GM23338 (cell line): ENCODE measurements around the gene SORBS2.

Experiments used
- CREB1 ChIP-seq: fragments of 250-450 bp; sonication (Bioruptor Pico); IDR thresholded peaks from 2 replicates; pipeline ENCODE4 v1.5.0; 2020; ENCODE audit warnings: low read depth, mild to moderate bottlenecking, moderate library complexity
- EZH2 ChIP-seq: fragments of 200-600 bp; sonication (generic); IDR thresholded peaks from one replicate; pipeline ENCODE4 v1.8.0; 2017; ENCODE audit warnings: antibody characterized with exemption, mild to moderate bottlenecking, low read depth; ENCODE audit not compliant: unreplicated experiment
- EZH2phosphoT487 ChIP-seq: fragments of 200-600 bp; sonication (generic); IDR thresholded peaks from one replicate; pipeline ENCODE4 v1.8.1; 2018; ENCODE audit warnings: antibody characterized with exemption; ENCODE audit not compliant: unreplicated experiment
- JUNB ChIP-seq: IDR thresholded peaks from one replicate; pipeline ENCODE4 v1.6.1; 2016; ENCODE audit warnings: antibody characterized with exemption; ENCODE audit not compliant: unreplicated experiment
- NANOG ChIP-seq: IDR thresholded peaks from 2 replicates; pipeline ENCODE4 v1.6.1; 2016; ENCODE audit warnings: antibody characterized with exemption, borderline replicate concordance
- POLR2AphosphoS5 ChIP-seq: IDR thresholded peaks from 2 replicates; pipeline ENCODE4 v1.6.1; 2016; ENCODE audit warnings: antibody characterized with exemption, low read depth
- ZNF331 ChIP-seq: fragments of 250-450 bp; sonication (Bioruptor Pico); IDR thresholded peaks from 2 replicates; pipeline ENCODE4 v1.5.0; 2020; ENCODE audit warnings: low read depth, mild to moderate bottlenecking, moderate library complexity
- TF ChIP-seq, protein P1 (sequence below): IDR thresholded peaks from one replicate; pipeline ENCODE4 v1.6.1; 2018; ENCODE audit warnings: antibody characterized with exemption; ENCODE audit not compliant: unreplicated experiment
- TF ChIP-seq, protein P2 (sequence below), 2 experiments: fragments of 200-600 bp in 1 of 2; sonication (generic) in 1 of 2; conservative IDR thresholded peaks; 2 replicates each; pipeline versions ENCODE4 v1.5.1 to v1.6.1; 2016 to 2017; ENCODE audit warnings: antibody characterized with exemption in 2 of 2, low read depth in 2 of 2, mild to moderate bottlenecking in 2 of 2, moderate library complexity in 1 of 2

DNA sequence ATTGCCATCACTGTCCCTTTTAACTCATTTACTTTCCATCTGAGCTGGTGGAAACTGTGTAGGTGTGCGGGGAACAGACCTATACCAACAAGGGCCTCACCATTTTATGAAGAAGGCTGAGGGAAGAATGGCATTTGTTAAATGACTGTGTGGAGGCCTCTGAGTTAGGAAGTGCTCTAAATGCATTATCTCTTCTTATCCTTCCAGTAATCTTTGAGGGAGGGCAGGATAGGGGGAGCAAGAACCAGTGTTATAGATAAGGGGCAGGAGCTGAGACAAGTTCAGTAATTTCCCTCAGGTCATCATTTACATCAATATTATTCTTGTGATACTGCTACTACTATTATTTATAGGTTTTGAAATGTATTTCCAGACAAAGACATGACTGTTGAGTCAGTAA, 154.3 kb downstream of the SORBS2 start:
- TF ChIP-seq, protein P1, sequence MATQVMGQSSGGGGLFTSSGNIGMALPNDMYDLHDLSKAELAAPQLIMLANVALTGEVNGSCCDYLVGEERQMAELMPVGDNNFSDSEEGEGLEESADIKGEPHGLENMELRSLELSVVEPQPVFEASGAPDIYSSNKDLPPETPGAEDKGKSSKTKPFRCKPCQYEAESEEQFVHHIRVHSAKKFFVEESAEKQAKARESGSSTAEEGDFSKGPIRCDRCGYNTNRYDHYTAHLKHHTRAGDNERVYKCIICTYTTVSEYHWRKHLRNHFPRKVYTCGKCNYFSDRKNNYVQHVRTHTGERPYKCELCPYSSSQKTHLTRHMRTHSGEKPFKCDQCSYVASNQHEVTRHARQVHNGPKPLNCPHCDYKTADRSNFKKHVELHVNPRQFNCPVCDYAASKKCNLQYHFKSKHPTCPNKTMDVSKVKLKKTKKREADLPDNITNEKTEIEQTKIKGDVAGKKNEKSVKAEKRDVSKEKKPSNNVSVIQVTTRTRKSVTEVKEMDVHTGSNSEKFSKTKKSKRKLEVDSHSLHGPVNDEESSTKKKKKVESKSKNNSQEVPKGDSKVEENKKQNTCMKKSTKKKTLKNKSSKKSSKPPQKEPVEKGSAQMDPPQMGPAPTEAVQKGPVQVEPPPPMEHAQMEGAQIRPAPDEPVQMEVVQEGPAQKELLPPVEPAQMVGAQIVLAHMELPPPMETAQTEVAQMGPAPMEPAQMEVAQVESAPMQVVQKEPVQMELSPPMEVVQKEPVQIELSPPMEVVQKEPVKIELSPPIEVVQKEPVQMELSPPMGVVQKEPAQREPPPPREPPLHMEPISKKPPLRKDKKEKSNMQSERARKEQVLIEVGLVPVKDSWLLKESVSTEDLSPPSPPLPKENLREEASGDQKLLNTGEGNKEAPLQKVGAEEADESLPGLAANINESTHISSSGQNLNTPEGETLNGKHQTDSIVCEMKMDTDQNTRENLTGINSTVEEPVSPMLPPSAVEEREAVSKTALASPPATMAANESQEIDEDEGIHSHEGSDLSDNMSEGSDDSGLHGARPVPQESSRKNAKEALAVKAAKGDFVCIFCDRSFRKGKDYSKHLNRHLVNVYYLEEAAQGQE, result no peak
- TF ChIP-seq, protein P2, sequence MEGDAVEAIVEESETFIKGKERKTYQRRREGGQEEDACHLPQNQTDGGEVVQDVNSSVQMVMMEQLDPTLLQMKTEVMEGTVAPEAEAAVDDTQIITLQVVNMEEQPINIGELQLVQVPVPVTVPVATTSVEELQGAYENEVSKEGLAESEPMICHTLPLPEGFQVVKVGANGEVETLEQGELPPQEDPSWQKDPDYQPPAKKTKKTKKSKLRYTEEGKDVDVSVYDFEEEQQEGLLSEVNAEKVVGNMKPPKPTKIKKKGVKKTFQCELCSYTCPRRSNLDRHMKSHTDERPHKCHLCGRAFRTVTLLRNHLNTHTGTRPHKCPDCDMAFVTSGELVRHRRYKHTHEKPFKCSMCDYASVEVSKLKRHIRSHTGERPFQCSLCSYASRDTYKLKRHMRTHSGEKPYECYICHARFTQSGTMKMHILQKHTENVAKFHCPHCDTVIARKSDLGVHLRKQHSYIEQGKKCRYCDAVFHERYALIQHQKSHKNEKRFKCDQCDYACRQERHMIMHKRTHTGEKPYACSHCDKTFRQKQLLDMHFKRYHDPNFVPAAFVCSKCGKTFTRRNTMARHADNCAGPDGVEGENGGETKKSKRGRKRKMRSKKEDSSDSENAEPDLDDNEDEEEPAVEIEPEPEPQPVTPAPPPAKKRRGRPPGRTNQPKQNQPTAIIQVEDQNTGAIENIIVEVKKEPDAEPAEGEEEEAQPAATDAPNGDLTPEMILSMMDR (conservative IDR thresholded peaks at IDR 0.05; ENCODE audit: low read depth in 2 of 2), result no peak
- TF ChIP-seq POLR2AphosphoS5 (no peak), ZNF331 (CRISPR knock-in tag) (no peak), EZH2 (no peak), NANOG (no peak), EZH2phosphoT487 (no peak), JUNB (no peak), CREB1 (CRISPR knock-in tag) (no peak)
